A549 (cell line): Measurements from ENCODE around the gene CACNA1D. TPM values are rescaled to one million over a fixed set of nuclear protein-coding genes. Genes with fewer than 3 reads are reported as not detected.

Experiments used
- ATAC-seq, 2 experiments: fragments of 200-7000 bp in 1 of 2; fragments of >200 bp in 1 of 2; cut with Nextera tagmentation in 1 of 2; cut with Tn5 transposase in 1 of 2; 3 replicates each; pipeline versions ENCODE4 v1.8.0 to v1.9.1; 2018 to 2020; ENCODE audit warnings: mild to moderate bottlenecking in 1 of 2, moderate library complexity in 1 of 2
- CTCF ChIA-PET: fragments of 300-600 bp; sonication (Branson Sonifier 250); formaldehyde crosslinking; extraction: SDS; loops from one replicate; lab custom pipeline; 2021; ENCODE audit warnings: antibody characterized with exemption, inconsistent platforms; lab: Yijun Ruan, JAX
- POLR2A ChIA-PET: fragments of 350-600 bp; formaldehyde crosslinking; extraction: SDS; loops from one replicate; lab custom pipeline; 2021; ENCODE audit warnings: antibody characterized with exemption, inconsistent platforms; lab: Yijun Ruan, JAX
- DNase-seq, 2 experiments: peaks; one replicate each; pipeline versions ENCODE4 v3.0.0 to v3.0.0-alpha.2; 2011 to 2016; ENCODE audit warnings: low read depth in 1 of 2, low spot score in 1 of 2
- FAIRE-seq: peaks from 2 replicates; lab custom pipeline; 2011; peaks lifted over from hg19 to GRCh38; lab: Jason Lieb, UNC
- H3K27ac ChIP-seq, 2 experiments: fragments of >200 bp; sonication (Bioruptor Twin); formaldehyde crosslinking; 3 replicates each; pipeline ENCODE4 v1.5.1; 2016 to 2017
- H3K4me1 ChIP-seq: fragments of >200 bp; sonication (Bioruptor Twin); formaldehyde crosslinking; 3 replicates; pipeline ENCODE4 v1.6.1; 2016
- H3K4me2 ChIP-seq: fragments of >200 bp; sonication (Bioruptor Twin); formaldehyde crosslinking; 3 replicates; pipeline ENCODE4 v1.6.1; 2016
- H3K4me3 ChIP-seq: fragments of >200 bp; sonication (Bioruptor Twin); formaldehyde crosslinking; 3 replicates; pipeline ENCODE4 v1.5.1; 2016
- H3K9me3 ChIP-seq: fragments of >200 bp; sonication (Bioruptor Twin); formaldehyde crosslinking; 3 replicates; pipeline ENCODE4 v1.6.1; 2016
- BCL3 ChIP-seq: fragments of >200 bp; sonication (Bioruptor Twin); formaldehyde crosslinking; IDR thresholded peaks from 3 replicates; pipeline ENCODE4 v1.6.1; 2016
- CBX2 ChIP-seq: fragments of 200-600 bp; sonication (generic); IDR thresholded peaks from 2 replicates; pipeline ENCODE4 v1.6.1; 2016; ENCODE audit warnings: low read depth, mild to moderate bottlenecking, borderline replicate concordance
- CHD2 ChIP-seq: fragments of 150-350 bp; IDR thresholded peaks from 2 replicates; pipeline ENCODE4 v1.6.1; 2014; ENCODE audit warnings: low read length; ENCODE audit not compliant: partially characterized antibody
- E2F6 ChIP-seq: IDR thresholded peaks from 2 replicates; pipeline ENCODE4 v1.6.1; 2012; ENCODE audit warnings: low read depth, borderline replicate concordance
- EHF ChIP-seq: fragments of 250-450 bp; sonication (Bioruptor Pico); IDR thresholded peaks from 2 replicates; pipeline ENCODE4 v1.5.0; 2020; ENCODE audit warnings: mild to moderate bottlenecking
- ELK1 ChIP-seq: fragments of 150-350 bp; IDR thresholded peaks from 2 replicates; pipeline ENCODE4 v1.6.1; 2014; ENCODE audit warnings: low read depth, mild to moderate bottlenecking, low read length
- FOSB ChIP-seq: fragments of 250-450 bp; sonication (Bioruptor Pico); IDR thresholded peaks from 2 replicates; pipeline ENCODE4 v1.5.0; 2020; ENCODE audit warnings: mild to moderate bottlenecking, moderate library complexity
- FOXS1 ChIP-seq: fragments of 250-450 bp; sonication (Bioruptor Pico); IDR thresholded peaks from 2 replicates; pipeline ENCODE4 v1.5.0; 2020; ENCODE audit warnings: mild to moderate bottlenecking, moderate library complexity
- GATA3 ChIP-seq: IDR thresholded peaks from 2 replicates; pipeline ENCODE4 v1.6.1; 2012; ENCODE audit warnings: borderline replicate concordance
- HDAC2 ChIP-seq: fragments of 200-600 bp; sonication (generic); IDR thresholded peaks from 2 replicates; pipeline ENCODE4 v1.6.1; 2016
- HEYL ChIP-seq: fragments of 250-450 bp; sonication (Bioruptor Pico); IDR thresholded peaks from 2 replicates; pipeline ENCODE4 v1.8.0; 2021; ENCODE audit warnings: mild to moderate bottlenecking, moderate library complexity
- HOXA7 ChIP-seq: fragments of 250-450 bp; sonication (Bioruptor Pico); IDR thresholded peaks from 2 replicates; pipeline ENCODE4 v1.5.0; 2020; ENCODE audit warnings: mild to moderate bottlenecking, moderate library complexity
- KDM1A ChIP-seq: fragments of 200-600 bp; sonication (generic); IDR thresholded peaks from 2 replicates; pipeline ENCODE4 v1.6.1; 2016; ENCODE audit warnings: low read depth, mild to moderate bottlenecking
- MAX ChIP-seq: IDR thresholded peaks from 2 replicates; pipeline ENCODE4 v1.6.1; 2012
- MAZ ChIP-seq: fragments of 150-350 bp; IDR thresholded peaks from 2 replicates; pipeline ENCODE4 v1.6.1; 2014; ENCODE audit warnings: antibody characterized with exemption, low read depth, low read length, borderline replicate concordance
- MYC ChIP-seq: IDR thresholded peaks from 2 replicates; pipeline ENCODE4 v1.6.1; 2012; ENCODE audit warnings: mild to moderate bottlenecking, inconsistent platforms, low read length, improper control_type of control experiment, borderline replicate concordance
- NFE2L2 ChIP-seq: fragments of 150-350 bp; conservative IDR thresholded peaks from 2 replicates; pipeline ENCODE4 v1.6.1; 2014; ENCODE audit warnings: low read length
- NPAS2 ChIP-seq: fragments of 250-450 bp; sonication (Bioruptor Pico); IDR thresholded peaks from 2 replicates; pipeline ENCODE4 v1.8.0; 2022; ENCODE audit warnings: mild to moderate bottlenecking, moderate library complexity, borderline replicate concordance
- RARB ChIP-seq: fragments of 250-450 bp; sonication (Bioruptor Pico); IDR thresholded peaks from 2 replicates; pipeline ENCODE4 v1.8.0; 2021; ENCODE audit warnings: mild to moderate bottlenecking, moderate library complexity
- SMC3 ChIP-seq: fragments of >200 bp; sonication (Bioruptor Twin); formaldehyde crosslinking; IDR thresholded peaks from 3 replicates; pipeline ENCODE4 v1.6.1; 2018; ENCODE audit warnings: inconsistent platforms
- ZNF302 ChIP-seq: fragments of 250-450 bp; sonication (Bioruptor Pico); IDR thresholded peaks from 2 replicates; pipeline ENCODE4 v1.9.0; 2021; ENCODE audit warnings: inconsistent platforms, mild to moderate bottlenecking, moderate library complexity
- ZSCAN20 ChIP-seq: fragments of 250-450 bp; sonication (Bioruptor Pico); IDR thresholded peaks from 2 replicates; pipeline ENCODE4 v1.8.0; 2022; ENCODE audit warnings: mild to moderate bottlenecking, moderate library complexity
- WGBS: methylation state at CpG from one replicate; pipeline ENCODE4 v1.1.6; 2017; ENCODE audit errors: missing lambda C conversion rate; 5-methylcytosine and 5-hydroxymethylcytosine counted together
- polyA plus RNA-seq, 4 experiments: library from polyadenylated mRNA; depleted of rRNA in 3 of 4; stranded (reverse); fragments of >200 nt; fragmentation: RNase III in 1 of 4; extraction: RNeasy Plus Mini Kit Qiagen cat#74134 plus additional on column Dnase treatment in 1 of 4; gene quantifications; 2 replicates in 3 of 4; 3 replicates in 1 of 4; pipeline ENCODE4 v1.2.3, GENCODE V29; 2011 to 2017

CACNA1D gene
- polyA plus RNA-seq, 2 of the 4 experiments (the other 2 are of a cell fraction): 1.1 to 10.7 TPM

GRCh38 chr3:53812434-53812833, 318.0 kb downstream of the CACNA1D start (continued):
- no peak for TF ChIP-seq HOXA7

GRCh38 chr3:53813229-53813628, 318.8 kb downstream of the CACNA1D start:
- Histone ChIP-seq H3K9me3 (no peaks in the 10 kb centered on the region), H3K4me3 (no peak overlapping the region), H3K4me1 (no peaks in the 10 kb centered on the region), H3K4me2 (no peak overlapping the region), H3K27ac (no peak overlapping the region)
- ATAC-seq (no peak), FAIRE-seq (no peak), DNase-seq (no peak)
- TF ChIP-seq FOSB (CRISPR knock-in tag): no peak
- TF ChIP-seq SMC3: no peak
- TF ChIP-seq E2F6: no peak
- TF ChIP-seq HEYL: no peak
- no peak for TF ChIP-seq MYC
- TF ChIP-seq CHD2: no peak
- no peak for TF ChIP-seq BCL3
- TF ChIP-seq ZNF302 (CRISPR knock-in tag): no peak
- no peak for TF ChIP-seq FOXS1 (CRISPR knock-in tag)
- no peak for TF ChIP-seq ELK1
- no peak for TF ChIP-seq NPAS2
- TF ChIP-seq MAX: no peak
- TF ChIP-seq MAZ: no peak
- no peak for TF ChIP-seq NFE2L2
- TF ChIP-seq HDAC2: no peak
- 94% methylated on average over 5 of the region's 5 CpGs for WGBS
- ChIA-PET CTCF (no interaction called here), POLR2A (no interaction called here)

GRCh38 chr3:53813876-53814275, 319.5 kb downstream of the CACNA1D start:
- Histone ChIP-seq H3K27ac (no peak overlapping the region), H3K9me3 (no peaks in the 10 kb centered on the region), H3K4me2 (no peak overlapping the region), H3K4me1 (no peaks in the 10 kb centered on the region), H3K4me3 (no peak overlapping the region)
- DNase-seq: no peak
- no peak for TF ChIP-seq ZSCAN20
- TF ChIP-seq SMC3: no peak
- FAIRE-seq: no peak
- WGBS: 78% methylated on average over 8 of the region's 10 CpGs
- ChIA-PET CTCF (no interaction called here), POLR2A (no interaction called here)
- ATAC-seq: no peak

- no peaks in the 10 kb centered on the region for H3K9me3 ChIP-seq
- WGBS: 100% methylated on average over 4 of the region's 4 CpGs
- H3K4me3 ChIP-seq: no peak overlapping the region
- no peak for DNase-seq
- ChIA-PET CTCF (no interaction called here), POLR2A (no interaction called here)
- no peaks in the 10 kb centered on the region for H3K4me1 ChIP-seq
- H3K4me2 ChIP-seq: no peak overlapping the region
- no peak for ATAC-seq
- no peak for TF ChIP-seq GATA3
- no peak for TF ChIP-seq RARB (CRISPR knock-in tag)
- no peak for TF ChIP-seq KDM1A
- no peak for TF ChIP-seq EHF
- TF ChIP-seq CBX2: no peak
- H3K27ac ChIP-seq: no peak overlapping the region
- FAIRE-seq: no peak
Observed at GRCh38 chr3:53815067-53815466, 320.7 kb downstream of the CACNA1D start.
